GM19395 (cell line): ENCODE data around the gene ADGRL1.
"Not testable (repeated sequence)": the region's sequence is repeated elsewhere in the genome, so short reads cannot be mapped to it uniquely, and the experiment has no call there.

Experiments
- ATAC-seq: cut with Tn5 transposase; IDR thresholded peaks from one replicate; pipeline ENCODE4 v1.9.1; 2021; ENCODE audit warnings: mild to moderate bottlenecking, moderate library complexity; ENCODE audit not compliant: unreplicated experiment

Gene ADGRL1

DNA sequence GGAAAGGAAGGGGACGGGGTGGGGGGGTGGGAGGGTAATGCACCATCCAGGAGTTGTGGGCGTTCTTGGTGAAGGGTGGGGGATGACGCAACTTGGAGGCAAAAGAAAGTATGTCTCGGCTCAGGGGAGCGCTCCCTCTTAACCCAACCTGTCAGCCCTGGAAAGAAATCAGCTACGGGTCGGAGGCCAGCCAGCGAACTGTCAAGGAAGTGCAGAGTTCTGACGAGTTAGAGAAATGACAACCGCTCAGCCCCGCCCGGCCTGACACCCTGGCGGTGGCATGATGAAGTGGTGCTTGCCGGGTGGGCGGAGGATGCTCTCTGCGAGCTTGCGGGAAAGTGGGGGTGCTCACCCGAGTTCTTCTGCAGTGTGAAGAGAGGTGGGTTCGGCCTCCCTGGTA is 15.4 kb upstream of the ADGRL1 start:
- not testable (repeated sequence) for ATAC-seq

DNA sequence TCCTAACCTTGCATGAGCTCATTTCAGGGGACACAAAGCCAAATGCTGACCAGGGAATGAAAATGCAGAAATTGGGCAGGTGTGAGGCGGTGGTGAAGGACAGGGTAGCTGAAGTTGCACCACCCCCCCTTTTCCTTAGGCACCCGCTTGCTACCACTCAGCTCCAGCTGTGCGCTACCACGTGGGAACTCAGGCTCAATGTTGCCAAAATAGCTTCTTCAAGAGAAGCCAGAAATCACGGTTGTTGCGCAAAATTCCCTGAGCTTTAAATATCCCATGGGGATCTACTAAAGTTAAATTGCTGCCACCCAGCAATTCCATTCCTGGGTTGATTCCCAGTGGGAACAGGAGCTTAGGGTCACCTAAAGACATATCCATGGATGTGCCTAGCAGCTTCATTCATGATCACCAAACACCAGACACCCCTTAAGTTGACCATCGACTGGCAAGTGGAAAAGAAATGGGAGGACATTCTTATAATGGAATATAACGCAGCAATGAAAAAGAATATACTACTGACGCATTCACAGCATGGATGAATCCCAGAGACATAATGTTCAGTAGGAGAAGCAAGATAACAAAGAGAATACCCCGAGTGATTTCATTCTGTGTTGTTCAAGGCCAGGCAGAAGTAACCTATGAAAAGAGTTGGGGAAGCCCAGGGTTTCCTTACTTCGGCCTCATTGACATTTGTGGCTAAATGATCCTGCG is 12.8 kb upstream of the ADGRL1 start:
- no peak for ATAC-seq

DNA sequence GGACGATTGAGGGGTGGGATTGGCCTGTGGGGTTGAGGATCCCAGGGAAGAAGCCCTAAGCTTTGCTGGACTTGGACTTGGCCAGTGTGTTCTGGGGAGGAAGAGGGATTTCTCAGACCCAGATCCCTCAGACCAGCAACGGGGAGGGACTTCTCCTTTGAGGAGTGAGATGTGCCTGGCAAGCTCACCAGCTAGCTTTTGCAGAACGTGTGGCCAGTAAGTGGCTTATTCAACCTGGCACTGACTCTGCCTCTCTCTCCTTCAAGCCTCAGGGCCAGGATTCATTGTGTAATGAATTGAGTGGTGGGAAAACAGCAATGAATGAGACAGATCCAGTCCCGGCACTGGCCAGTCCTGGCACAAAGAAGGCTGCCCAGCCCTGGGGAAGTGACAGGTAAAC is 11.9 kb upstream of the ADGRL1 start:
- ATAC-seq: not testable (repeated sequence)

DNA sequence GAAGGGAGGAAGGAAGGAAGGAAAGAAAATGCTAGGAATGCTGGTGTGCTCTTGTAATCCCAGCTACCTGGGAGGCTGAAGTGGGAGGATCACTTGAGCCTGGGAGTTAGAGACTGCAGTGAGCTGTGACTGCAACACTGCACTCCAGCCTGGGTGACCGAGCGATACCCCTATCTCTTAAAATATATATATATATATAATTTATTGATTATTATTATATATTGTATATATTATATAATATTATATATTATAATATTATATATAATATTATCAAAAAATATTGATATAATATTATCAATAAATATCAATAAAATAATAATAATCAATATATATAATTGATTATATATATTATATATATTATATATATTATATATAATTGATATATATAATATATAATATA is 8.6 kb upstream of the ADGRL1 start:
- no peak for ATAC-seq

DNA sequence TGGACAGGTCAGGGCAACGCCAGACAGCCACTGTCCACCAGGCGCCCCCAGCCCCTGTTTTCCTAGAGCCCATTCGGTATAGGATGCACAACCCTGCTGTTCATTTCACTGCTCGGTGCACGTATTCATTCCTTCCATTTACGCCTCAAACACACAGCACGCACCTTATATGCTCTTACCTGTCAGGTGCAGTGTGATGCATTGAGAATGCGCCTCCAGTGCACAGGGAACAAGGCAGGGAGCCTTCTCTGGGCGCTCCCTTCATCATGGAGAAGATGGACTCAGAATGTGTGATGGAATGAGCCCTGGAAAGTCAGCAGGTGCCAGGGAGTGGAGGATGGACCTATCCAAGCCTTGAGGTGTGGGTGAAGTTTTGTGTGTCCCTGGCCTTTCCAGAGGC is 4.2 kb upstream of the ADGRL1 start:
- not testable (repeated sequence) for ATAC-seq

DNA sequence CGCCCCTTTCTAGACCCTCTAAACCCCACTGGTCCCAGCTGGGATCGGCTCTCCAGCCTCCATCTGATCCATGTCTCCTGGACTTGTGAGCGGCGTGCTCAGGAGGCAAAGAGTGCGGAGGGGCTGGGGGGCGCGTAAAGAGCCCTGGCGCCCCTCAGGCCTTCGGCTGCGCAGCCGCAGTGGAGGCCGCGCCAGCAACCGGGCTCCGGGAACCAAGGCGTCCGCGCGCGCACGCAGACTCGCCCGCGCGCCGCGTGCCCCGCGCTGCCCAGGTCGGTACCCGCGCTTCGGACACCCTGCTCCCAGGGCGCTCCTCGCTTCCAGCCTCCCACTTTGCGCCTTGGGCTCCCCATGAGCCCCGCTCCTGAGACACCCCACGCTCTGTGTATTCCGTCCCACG is 3.4 kb upstream of the ADGRL1 start:
- not testable (repeated sequence) for ATAC-seq

DNA sequence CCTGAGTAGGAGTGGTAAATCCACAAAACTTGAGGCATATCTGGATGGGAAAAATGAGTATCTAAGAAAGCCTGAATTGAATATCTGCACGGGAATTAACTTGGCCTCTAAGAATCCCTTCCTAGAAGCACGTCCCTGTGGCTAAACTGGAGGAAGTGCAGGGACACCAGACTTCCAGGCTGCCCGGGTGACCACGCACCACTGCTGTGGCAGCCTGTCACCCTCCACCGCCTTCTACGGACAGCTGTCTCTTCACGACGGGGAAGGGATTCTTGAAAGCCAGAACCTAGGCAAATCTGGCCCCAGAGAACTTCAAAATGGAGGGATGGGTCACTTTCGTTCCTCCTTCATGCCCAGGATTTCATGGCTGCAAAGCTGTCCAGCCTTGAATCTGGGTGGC is 2.5 kb upstream of the ADGRL1 start:
- ATAC-seq: not testable (repeated sequence)

DNA sequence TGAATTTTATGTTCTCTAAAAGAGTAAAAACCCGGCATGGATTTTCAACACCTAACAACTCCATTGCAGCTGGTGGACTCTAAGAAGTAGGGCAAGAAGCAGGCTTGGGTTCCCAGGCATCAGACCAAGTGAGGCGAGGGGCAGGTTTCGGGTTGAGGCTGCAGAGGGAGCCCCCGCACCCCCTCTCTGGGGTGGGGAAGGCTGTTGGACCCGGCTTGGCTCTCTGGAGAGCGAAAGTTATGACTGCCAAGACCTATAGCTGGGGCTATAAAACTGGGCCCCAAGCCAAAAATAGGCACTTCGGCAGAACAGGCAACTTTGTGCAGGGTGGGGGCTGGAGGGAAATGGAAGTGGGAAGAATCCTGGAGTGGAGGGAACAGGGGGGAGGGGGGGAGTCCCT is 1.8 kb upstream of the ADGRL1 start:
- ATAC-seq: not testable (repeated sequence)

DNA sequence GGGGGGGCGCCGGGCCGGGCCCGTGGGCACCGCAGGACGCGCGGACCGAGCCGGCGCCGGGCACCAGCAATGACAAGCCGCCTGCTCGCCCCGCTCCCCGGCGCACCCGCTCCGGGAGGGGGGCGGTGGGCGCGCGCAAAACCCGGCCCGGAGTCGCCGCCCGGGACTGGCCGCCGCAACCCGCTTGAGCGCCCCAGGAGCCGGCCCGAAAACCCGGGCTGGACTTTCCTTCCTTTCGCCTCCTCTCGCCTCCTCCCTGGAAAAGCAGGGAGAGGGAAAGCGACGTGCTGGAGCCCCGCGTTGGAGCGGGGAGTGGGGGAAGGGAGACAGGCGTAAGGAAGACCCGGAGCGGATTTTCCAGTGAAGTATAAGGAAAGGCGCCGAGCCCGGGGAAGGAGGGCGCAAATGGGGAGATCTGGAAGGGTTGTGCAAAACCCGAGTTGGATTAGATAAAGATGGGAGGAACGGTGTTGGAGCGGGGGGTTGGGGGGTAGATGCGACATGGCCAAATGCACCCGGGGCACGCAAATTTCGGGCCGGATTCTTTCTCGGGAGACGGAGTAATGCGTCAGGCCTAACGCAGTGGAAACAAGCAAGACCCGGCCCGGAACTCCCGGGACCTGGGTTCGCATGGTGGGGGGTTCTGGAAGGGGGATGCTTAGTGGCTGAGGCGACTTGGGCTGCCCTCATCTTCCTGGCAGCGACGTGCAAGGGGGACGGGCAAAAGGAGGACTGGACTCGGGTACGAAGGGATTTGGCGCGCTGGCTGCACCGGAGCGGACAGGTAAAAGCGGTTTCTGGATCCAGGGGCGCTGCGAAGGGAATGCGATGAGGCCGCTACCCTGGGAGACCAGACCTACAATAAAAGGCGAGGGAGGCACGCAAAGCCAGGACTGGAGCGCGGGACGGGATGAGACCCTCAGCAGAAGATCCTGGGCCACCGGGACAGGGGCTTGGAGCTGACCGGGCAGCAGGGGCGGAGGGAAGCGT is 1.1 kb upstream of the ADGRL1 start:
- not testable (repeated sequence) for ATAC-seq

DNA sequence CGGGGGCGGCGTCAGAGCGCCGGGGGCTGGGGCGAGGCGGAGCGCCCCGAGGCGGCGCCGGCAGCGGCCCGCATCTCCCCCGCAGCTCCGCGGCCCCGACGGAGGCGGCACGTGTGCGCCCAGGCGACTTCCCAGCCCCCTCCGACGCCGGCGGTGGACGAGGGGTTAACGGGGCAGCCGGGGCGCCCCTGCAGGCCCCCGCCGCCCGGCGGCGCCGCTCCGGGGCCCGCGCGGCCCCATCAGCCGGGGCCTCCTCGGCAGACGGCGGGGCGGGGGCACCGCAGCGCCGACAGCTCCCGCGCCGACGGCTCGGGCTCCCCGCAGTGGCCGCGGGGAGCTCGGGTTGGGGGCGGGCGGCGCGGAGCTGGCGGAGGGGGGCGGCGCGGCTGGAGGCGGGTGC is 339 bp upstream of the ADGRL1 start:
- ATAC-seq: not testable (repeated sequence)

DNA sequence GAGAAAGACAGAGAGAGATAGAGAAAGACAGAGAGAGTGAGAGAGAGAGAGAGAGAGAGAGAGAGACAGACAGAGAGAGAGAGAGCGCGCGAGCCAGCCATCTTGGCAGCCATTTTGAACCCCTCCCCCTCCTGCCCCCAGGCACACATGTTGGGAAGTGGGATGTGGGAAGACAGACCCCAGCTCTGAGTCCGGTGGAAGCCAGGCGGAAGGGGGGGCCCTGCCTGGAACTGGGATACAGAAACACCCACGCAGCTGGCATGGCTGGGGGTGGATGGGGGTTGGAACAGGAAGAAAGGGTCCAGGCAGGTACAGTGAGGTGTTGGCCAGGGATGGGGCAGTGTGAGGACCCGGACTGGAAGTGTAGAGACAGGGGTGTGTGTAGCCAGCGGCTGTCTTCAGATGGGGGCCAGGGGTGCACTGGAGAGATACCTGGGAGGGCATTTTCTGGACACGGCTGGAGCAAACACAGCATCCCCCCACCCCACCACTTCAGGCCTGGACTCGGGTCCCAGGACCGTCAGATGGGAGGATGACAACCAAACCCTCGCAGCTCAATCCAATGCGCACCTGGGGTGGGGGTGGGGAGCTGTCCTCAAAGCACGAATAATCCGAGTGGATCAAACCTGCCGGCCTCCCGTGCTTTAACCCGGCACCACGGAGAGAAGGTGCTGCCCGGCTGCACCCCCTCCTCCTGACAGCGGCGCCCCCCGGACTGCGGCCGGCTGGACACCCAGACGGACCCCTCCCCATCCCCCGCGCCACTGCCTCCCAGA is 1.1 kb downstream of the ADGRL1 start:
- ATAC-seq: not testable (repeated sequence)

DNA sequence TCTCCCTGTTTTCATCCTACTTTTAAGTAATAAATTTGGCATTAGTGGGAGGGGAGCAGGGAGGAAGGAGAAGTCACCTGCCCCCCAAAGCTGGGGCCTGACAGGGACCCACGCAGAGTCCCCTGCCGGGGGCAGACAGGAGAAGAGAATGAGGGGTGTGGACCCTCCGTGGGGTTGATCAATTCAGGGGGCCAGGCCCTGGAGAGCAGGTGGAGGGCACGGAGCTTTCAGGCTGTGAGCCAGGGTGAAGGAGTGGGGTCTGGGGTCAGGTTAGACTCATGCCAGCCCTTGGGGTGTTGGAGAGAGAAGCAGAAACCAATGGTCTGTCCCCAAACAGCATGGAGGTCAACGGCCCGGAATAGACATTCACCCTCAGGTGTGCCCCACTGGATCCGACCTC is 1.8 kb downstream of the ADGRL1 start:
- not testable (repeated sequence) for ATAC-seq

DNA sequence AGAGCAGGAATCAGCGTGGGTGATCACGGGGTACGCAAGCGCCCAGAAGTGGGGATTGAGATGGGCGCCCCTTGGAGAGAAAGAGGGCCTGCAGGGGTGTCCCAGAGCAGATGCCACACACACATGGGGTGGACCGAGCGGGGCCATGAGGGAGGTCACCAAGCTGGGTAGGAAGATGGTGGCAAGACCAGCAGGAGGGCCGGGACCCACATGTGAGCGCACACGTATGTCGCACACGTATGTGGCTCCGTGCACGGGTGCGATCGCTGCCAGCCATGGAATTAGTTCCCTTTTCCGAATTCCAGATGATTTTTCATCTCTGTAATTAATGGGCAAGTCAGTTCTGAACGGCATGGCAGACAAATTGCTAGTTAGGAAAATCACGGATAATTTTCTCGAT is 2.2 kb downstream of the ADGRL1 start:
- ATAC-seq: not testable (repeated sequence)

DNA sequence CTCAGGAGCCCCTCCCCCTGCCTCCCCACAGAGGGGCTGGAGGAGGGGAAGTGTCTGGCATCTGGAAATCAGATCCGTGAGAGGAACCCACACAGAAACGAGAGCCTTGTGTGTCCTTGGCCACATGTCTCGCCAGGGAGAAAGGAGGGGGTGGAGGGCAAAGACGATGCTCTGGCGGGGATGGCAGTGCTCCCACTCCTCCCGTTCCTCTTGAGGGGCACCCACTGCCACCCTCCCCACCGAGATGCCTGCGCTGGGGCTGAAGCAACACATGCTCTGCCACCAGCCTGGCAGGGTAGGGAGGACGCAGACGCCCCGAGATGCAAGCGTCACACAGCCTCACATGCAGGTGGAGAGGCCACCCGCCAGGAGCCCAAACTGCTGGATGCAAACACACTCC is 2.8 kb downstream of the ADGRL1 start:
- ATAC-seq: no peak

DNA sequence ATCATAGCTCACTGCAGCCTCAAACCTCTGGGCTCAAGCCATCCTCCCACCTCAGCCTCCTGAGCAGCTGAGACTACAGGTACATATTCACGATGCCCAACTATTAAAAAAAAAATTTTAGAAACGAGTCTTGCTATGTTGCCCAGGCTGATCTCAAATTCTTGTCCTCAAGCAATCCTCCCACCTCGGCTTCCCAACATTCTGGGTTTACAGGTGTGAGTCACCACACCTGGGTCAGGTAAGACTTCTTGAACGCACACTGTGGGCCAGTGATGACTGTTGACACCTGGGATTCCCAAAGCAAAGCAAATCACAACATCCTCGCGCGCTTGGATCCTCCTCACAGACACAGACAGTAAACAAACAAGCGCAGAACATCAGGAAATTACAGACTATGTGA is 4.5 kb downstream of the ADGRL1 start:
- ATAC-seq: not testable (repeated sequence)

DNA sequence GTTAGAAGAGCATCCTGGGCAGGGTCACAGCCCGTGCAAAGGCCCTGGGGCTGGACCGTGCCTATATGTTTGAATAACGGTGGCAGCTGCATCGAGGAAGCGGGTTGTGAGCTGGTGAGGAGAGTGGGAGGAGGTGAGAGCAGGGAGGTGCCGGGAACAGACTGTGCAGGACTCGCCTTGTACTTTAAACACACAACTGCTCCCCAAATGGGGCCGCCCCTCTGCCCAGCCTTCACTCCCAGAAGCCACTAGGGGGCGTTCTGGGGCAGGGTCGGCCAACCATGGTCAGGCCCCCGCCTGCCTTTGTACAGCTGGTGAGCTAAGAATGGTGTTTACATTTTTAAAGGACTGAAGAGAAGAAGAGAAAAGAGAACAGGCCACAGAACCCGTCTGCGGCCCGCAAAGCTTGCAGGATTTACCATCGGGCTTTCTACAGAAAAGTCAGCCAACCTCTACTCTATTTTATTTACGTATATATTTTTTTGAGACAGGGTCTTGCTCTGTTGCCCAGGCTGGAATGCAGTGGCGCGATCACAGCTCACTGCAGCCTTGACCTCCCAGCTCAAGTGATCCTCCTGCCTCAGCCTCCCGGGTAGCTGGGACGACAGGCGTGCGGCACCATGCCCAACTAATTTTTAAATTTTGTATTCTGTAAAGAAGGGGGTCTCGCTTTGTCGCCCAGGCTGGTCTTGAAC is 5.7 kb downstream of the ADGRL1 start:
- not testable (repeated sequence) for ATAC-seq

DNA sequence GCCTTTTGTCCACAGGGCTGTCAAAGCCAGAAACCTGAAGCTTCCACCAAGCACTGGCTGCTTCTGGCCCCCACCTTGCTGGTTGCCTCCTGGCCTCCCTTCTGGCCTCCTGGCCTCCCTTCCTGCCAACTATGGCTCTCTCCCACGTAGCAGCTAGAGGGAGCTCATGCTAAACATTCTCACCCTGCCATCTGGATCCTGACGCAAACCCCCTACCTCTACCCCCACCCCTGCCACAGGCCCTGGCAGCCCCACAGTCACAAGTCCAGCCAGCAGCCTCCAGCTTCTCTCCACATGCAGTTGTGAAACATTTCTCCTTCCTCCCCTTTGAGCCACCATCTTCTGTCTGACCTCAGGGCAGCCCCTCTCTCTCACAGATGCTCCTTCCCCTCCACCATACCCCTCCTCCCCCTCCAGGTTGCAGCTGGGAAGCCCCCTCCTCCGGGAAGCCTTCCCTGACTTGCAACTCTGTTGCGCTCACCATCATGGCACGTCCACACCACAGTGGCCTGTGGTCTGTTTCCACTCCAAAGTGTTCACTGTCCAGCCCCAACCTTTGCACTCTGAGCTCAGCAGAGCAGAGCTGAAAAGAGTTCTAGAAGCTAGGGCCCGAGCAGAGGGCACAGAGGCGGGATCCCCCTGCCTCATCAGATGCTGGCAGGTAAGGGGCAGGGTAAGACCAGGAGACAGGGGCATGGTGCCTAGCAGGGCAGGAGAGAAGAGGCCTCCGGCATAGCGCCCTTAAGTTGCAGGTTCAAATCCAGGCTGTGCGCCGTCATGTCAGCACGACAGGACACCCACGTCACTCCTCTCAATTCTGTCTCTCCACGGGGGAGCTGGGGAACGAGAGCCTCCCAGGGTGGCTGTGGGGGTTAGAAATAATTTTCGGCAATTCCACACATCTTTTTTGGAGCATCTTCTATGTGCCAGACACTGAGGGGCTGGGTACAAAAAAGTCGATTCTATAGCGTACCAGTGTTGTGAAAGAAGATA is 7.3 kb downstream of the ADGRL1 start:
- no peak for ATAC-seq

DNA sequence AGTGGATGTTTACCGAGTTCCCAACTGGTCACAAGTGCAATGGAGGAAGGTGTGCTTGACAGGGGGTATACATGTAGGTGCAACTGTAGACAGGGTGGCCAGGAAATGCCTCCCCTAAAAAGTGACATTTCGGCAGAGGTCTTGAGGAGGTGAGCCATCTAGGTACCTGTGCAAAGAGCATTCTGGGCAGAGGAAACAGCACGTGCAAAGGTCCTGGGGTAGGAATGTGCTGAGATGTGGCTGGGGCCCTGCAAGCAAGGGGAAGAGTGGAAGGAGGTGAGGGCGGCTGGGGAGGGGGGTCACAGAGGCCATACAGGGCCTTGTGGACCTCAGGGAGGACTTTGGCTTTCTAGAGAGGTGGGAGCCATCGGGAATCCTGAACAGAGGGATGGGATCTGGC is 8.1 kb downstream of the ADGRL1 start:
- no peak for ATAC-seq

DNA sequence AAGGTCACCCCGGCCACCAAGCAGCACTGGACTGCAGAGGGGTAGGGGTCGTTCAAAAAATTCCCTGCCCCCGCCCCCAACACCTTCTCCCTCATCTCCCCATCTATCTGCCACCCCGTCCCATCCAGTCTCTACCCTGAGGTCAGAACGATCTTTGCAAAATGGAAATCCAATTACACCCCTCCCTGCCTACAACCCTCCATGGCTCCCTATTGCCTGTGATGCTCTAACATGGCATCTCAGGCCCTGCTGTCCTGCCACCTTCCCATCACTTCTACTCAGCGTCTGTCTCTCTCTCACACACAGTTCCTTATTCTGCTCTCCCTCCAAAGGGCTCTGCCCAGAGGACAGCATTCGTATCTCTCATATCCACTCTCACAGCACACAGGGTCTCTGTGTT is 8.7 kb downstream of the ADGRL1 start:
- not testable (repeated sequence) for ATAC-seq
